GM19351 (cell line): ENCODE data around the gene PRKCH.

Source experiments
- ATAC-seq: cut with Tn5 transposase; IDR thresholded peaks from one replicate; pipeline ENCODE4 v1.9.1; 2021; ENCODE audit warnings: mild to moderate bottlenecking, moderate library complexity; ENCODE audit not compliant: unreplicated experiment

Gene PRKCH

GRCh38 chr14:61540931-61541330, 219.6 kb downstream of the PRKCH start:
- ATAC-seq = no peak

- ATAC-seq = no peak
Measured at GRCh38 chr14:61542848-61543790, 221.7 kb downstream of the PRKCH start.

- ATAC-seq = no peak
Measured at GRCh38 chr14:61543946-61544345, 222.6 kb downstream of the PRKCH start.

GRCh38 chr14:61544448-61545330, 223.3 kb downstream of the PRKCH start:
- no peak for ATAC-seq

DNA sequence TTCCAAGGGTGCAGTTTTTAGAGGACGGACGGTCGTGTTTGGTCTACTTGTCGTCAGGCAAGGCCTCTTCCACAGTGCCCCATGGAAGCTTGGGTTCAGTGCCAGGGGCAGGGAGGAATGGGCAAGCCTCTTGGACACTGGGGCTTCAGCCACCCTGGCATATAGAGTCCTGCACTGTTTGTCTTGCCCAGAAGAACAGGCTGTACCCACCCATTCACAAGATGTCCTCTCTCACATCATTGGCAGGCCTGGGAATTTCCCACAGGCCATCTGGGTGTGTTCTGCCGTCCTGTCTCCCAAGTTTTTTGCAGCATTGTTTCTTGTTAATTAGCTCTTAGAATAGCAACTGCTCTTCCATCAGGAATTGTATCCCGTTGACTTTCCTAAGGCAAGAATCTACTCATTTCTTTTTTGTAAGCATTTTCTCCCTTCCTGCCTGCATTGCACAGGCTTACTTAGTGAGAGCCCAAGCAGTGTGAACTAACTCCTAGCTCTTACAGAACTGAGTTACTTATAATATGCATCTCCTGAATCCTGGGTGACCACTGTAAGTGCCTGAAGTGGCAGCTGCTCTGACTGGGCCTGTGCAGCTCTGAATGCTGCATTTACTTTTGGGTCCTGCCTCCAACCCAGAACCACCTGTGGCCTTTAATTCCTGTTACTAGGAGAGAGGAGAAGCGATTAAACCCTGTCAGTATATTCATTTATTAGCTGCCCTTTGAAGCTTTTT, 224.5 kb downstream of the PRKCH start:
- no peak for ATAC-seq

DNA sequence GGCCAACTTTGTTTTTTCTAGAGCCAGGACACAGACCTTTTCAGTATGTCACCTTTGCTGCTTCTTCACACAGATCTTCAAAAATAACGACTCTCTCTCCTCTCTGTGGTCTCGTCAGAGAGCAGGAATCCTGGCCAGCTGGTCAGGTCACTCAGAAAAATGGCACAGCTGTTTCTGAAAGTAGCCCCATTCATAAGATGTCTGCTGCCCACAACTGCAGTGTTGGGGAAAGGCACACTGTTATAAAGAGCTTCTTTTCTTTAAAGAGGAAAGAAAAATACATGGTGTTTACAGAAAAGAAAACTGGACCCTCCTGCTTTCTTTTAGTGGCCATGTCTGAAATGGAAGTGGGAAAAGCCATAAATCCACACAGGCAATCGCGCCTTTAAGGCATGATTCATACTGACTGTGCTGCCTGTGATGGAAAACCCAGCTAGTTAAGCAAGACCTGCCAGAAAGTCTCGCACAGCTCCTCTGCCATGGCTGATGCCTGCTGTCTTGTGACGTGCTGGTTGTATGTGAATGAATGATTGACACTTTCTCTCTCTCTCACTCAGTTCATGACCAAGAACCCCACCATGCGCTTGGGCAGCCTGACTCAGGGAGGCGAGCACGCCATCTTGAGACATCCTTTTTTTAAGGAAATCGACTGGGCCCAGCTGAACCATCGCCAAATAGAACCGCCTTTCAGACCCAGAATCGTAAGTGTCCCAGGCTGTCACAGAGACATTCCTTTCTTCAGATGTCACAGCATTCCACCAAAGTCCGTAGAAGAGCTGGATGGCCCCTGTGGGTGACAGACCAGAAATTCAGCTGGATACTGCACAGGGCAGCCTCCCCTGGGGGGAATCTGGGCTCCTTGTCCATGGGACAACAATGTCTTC, 226.0 kb downstream of the PRKCH start:
- no peak for ATAC-seq

GRCh38 chr14:61549425-61549824, 228.0 kb downstream of the PRKCH start:
- no peak for ATAC-seq

DNA sequence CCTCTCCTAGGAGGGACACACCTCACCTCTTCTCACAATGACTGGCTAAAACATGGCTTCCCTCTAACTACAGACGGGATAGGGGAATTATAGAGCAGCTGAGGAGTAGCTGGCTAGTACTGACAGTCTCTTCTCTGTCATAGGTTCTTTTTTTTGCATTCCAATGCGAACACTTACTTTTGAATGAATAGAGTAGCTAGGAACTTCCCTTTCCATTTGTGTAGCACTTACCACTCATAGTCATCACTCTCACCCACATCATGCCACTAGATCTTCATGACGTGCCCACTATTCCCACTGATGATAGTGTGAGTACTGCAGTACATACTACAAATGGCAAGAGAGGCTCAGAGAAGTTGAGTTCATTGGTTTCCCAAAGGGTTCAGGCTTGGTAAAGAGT, 230.0 kb downstream of the PRKCH start:
- ATAC-seq = no peak

- ATAC-seq = no peak
Measured at GRCh38 chr14:61552241-61552640, 230.9 kb downstream of the PRKCH start.

- ATAC-seq = no peak
Measured at GRCh38 chr14:61553730-61554641, 232.6 kb downstream of the PRKCH start.

- ATAC-seq = no peak
Measured at GRCh38 chr14:61555056-61555838, 233.9 kb downstream of the PRKCH start.

- ATAC-seq = no peak
Measured at GRCh38 chr14:61556455-61556854, 235.1 kb downstream of the PRKCH start.

GRCh38 chr14:61557262-61557661, 235.9 kb downstream of the PRKCH start:
- no peak for ATAC-seq

DNA sequence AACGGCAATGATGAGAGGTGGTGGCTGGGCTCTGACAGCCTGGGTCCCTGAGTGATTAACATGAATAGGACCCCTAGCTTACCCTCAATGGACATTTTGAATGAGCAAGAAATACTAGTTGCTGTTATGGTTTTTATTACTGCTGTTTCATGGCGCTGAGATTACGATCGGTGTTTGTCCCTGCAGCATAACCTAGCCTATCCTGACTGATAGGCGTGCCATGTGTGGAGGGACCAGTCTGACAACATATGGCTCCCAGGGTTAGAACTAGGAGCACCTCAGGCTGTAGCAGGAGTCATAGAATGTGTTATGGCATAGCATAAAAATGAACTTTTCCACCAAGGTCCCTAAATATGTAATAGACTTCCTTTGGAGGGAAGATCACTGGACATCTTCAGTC, 236.5 kb downstream of the PRKCH start:
- no peak for ATAC-seq

DNA sequence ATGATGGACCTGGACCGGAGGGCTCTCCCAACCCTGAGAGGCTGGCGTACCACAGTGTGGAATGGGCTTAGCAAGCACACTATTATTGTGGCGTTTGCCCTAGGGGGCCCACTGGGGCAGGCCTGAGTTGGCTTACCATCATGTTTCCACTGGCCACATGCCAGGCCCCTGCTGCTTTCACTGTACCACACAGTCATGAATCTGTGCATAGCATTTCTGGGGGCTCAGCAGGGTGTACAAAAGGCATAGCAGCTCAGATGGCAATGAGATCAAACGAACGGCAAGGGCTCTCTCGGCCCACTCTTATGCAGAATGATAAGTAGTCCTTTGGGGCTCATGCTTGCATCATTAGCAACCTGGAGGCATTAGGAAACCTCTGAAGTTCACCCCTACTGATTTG, 236.9 kb downstream of the PRKCH start:
- no peak for ATAC-seq

- ATAC-seq = no peak
Measured at GRCh38 chr14:61559641-61560201, 238.3 kb downstream of the PRKCH start.

DNA sequence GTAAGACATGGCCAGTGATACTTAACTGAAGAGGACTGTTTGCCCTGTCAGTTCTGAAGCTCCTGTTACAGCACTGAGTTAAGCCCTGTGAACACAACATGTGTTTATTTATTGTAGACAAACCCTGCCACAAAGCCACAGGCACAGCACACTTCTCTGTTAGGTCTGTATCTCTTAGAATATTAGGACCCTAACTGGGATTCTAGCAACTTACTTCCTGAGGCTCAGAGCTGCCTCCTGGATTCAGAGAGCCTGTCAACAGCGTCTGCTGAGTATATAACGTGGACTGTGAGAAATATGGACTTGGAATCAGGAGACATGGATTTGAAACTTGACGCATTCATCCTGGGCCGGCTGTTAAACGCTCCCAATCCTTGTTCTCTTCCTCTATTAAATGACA, 238.9 kb downstream of the PRKCH start:
- ATAC-seq = no peak

- no peak for ATAC-seq
Measured at GRCh38 chr14:61561104-61561503, 239.7 kb downstream of the PRKCH start.
